HEK293 (cell line): Measurements from ENCODE around the gene TMEM176B.

Source experiments
- CTCF ChIA-PET: fragments of 350-600 bp; formaldehyde crosslinking; extraction: SDS; loops from one replicate; lab custom pipeline; 2021; ENCODE audit warnings: antibody characterized with exemption; lab: Yijun Ruan, JAX
- POLR2A ChIA-PET: fragments of 300-600 bp; formaldehyde crosslinking; extraction: SDS; loops from one replicate; lab custom pipeline; 2020; ENCODE audit warnings: antibody characterized with exemption, inconsistent platforms; lab: Yijun Ruan, JAX
- H3K27ac ChIP-seq: fragments of 200-500 bp; sonication (Bioruptor generic); 2 replicates; pipeline ENCODE4 v1.5.1; 2014; ENCODE audit warnings: low read depth, low read length, control low read depth, inconsistent platforms; ENCODE audit errors: extremely low read depth
- H3K36me3 ChIP-seq, 2 experiments: fragments of 200-500 bp in 1 of 2; sonication (Bioruptor generic) in 1 of 2; 1 replicate in 1 of 2; 2 replicates in 1 of 2; pipeline ENCODE4 v1.5.1; 2014 to 2017; ENCODE audit warnings: inconsistent platforms in 2 of 2, low read length in 2 of 2; ENCODE audit not compliant: control insufficient read depth in 2 of 2, insufficient read depth in 1 of 2
- H3K4me1 ChIP-seq: fragments of 200-500 bp; sonication (Bioruptor generic); 2 replicates; pipeline ENCODE4 v1.5.1; 2014; ENCODE audit warnings: mild to moderate bottlenecking, low read length, inconsistent platforms; ENCODE audit not compliant: control insufficient read depth, insufficient read depth
- H3K4me3 ChIP-seq: 2 replicates; pipeline ENCODE4 v1.5.1; 2011; ENCODE audit warnings: low read depth, mild to moderate bottlenecking, control low read depth, low read length, moderate library complexity
- H3K9me3 ChIP-seq: fragments of 200-500 bp; sonication (Bioruptor generic); 2 replicates; pipeline ENCODE4 v1.5.1; 2014; ENCODE audit warnings: low read depth, low read length, inconsistent platforms; ENCODE audit not compliant: control insufficient read depth, insufficient read depth
- ATF2 ChIP-seq: fragments of 450-650 bp; formaldehyde crosslinking; IDR thresholded peaks from 2 replicates; pipeline ENCODE4 v1.5.1; 2016; ENCODE audit warnings: missing biosample characterization, missing genetic modification characterization, low read depth
- FEZF1 ChIP-seq: fragments of 450-650 bp; formaldehyde crosslinking; IDR thresholded peaks from 2 replicates; pipeline ENCODE4 v1.5.1; 2016; ENCODE audit warnings: missing biosample characterization, missing genetic modification characterization
- MEIS1 ChIP-seq: sonication (generic); formaldehyde crosslinking; IDR thresholded peaks from 2 replicates; pipeline ENCODE4 v1.8.1; 2022; ENCODE audit warnings: missing genetic modification reagents, mild to moderate bottlenecking, borderline replicate concordance
- OVOL3 ChIP-seq: fragments of 450-650 bp; formaldehyde crosslinking; IDR thresholded peaks from 2 replicates; pipeline ENCODE4 v1.5.1; 2016; ENCODE audit warnings: missing biosample characterization, missing genetic modification characterization
- PRDM1 ChIP-seq: fragments of 450-650 bp; formaldehyde crosslinking; IDR thresholded peaks from 2 replicates; pipeline ENCODE4; 2016; ENCODE audit warnings: missing biosample characterization, missing genetic modification characterization
- YY1 ChIP-seq: fragments of 450-650 bp; formaldehyde crosslinking; IDR thresholded peaks from 2 replicates; pipeline ENCODE4 v1.5.1; 2018; ENCODE audit warnings: missing biosample characterization, missing genetic modification characterization
- YY2 ChIP-seq: fragments of 450-650 bp; formaldehyde crosslinking; IDR thresholded peaks from 2 replicates; pipeline ENCODE4 v1.5.1; 2016; ENCODE audit warnings: missing biosample characterization, missing genetic modification characterization
- ZBTB20 ChIP-seq: fragments of 450-650 bp; formaldehyde crosslinking; IDR thresholded peaks from 2 replicates; pipeline ENCODE4 v1.5.1; 2016; ENCODE audit warnings: missing biosample characterization, missing genetic modification characterization
- ZBTB21 ChIP-seq: fragments of 450-650 bp; formaldehyde crosslinking; IDR thresholded peaks from 2 replicates; pipeline ENCODE4 v1.5.1; 2017; ENCODE audit warnings: missing biosample characterization, missing genetic modification characterization
- ZFP3 ChIP-seq: fragments of 450-650 bp; formaldehyde crosslinking; IDR thresholded peaks from 2 replicates; pipeline ENCODE4 v1.5.1; 2016; ENCODE audit warnings: low read depth, missing biosample characterization, missing genetic modification characterization
- ZIC2 ChIP-seq: fragments of 450-650 bp; formaldehyde crosslinking; IDR thresholded peaks from 2 replicates; pipeline ENCODE4 v1.5.1; 2016; ENCODE audit warnings: missing biosample characterization, missing genetic modification characterization
- ZNF112 ChIP-seq: fragments of 450-650 bp; formaldehyde crosslinking; IDR thresholded peaks from 2 replicates; pipeline ENCODE4 v1.5.0; 2017; ENCODE audit warnings: missing biosample characterization, missing genetic modification characterization
- ZNF138 ChIP-seq: fragments of 450-650 bp; formaldehyde crosslinking; IDR thresholded peaks from 2 replicates; pipeline ENCODE4 v1.5.1; 2016; ENCODE audit warnings: missing biosample characterization, missing genetic modification characterization, borderline replicate concordance
- ZNF140 ChIP-seq: fragments of 450-650 bp; formaldehyde crosslinking; IDR thresholded peaks from 2 replicates; pipeline ENCODE4 v1.5.1; 2016; ENCODE audit warnings: missing biosample characterization, missing genetic modification characterization
- ZNF169 ChIP-seq: fragments of 450-650 bp; formaldehyde crosslinking; IDR thresholded peaks from 2 replicates; pipeline ENCODE4 v1.5.1; 2016; ENCODE audit warnings: missing biosample characterization, missing genetic modification characterization
- ZNF221 ChIP-seq: fragments of 450-650 bp; formaldehyde crosslinking; IDR thresholded peaks from 2 replicates; pipeline ENCODE4 v1.5.1; 2017; ENCODE audit warnings: missing biosample characterization, missing genetic modification characterization, borderline replicate concordance
- ZNF23 ChIP-seq: fragments of 450-650 bp; formaldehyde crosslinking; IDR thresholded peaks from 2 replicates; pipeline ENCODE4 v1.5.1; 2016; ENCODE audit warnings: missing biosample characterization, missing genetic modification characterization, borderline replicate concordance
- ZNF335 ChIP-seq: fragments of 450-650 bp; formaldehyde crosslinking; conservative IDR thresholded peaks from 2 replicates; pipeline ENCODE4 v1.5.1; 2016; ENCODE audit warnings: missing biosample characterization, missing genetic modification characterization
- ZNF366 ChIP-seq: fragments of 450-650 bp; formaldehyde crosslinking; conservative IDR thresholded peaks from 2 replicates; pipeline ENCODE4 v1.5.1; 2016; ENCODE audit warnings: missing biosample characterization, missing genetic modification characterization
- ZNF426 ChIP-seq: fragments of 450-650 bp; formaldehyde crosslinking; IDR thresholded peaks from 2 replicates; pipeline ENCODE4 v1.5.1; 2017; ENCODE audit warnings: missing biosample characterization, missing genetic modification characterization, mild to moderate bottlenecking, inconsistent platforms, moderate library complexity
- ZNF473 ChIP-seq: fragments of 450-650 bp; formaldehyde crosslinking; IDR thresholded peaks from 2 replicates; pipeline ENCODE4 v1.5.1; 2017; ENCODE audit warnings: missing biosample characterization, missing genetic modification characterization
- ZNF560 ChIP-seq: fragments of 450-650 bp; formaldehyde crosslinking; IDR thresholded peaks from 2 replicates; pipeline ENCODE4 v1.5.1; 2017; ENCODE audit warnings: missing biosample characterization, missing genetic modification characterization, borderline replicate concordance
- ZNF610 ChIP-seq: fragments of 450-650 bp; formaldehyde crosslinking; IDR thresholded peaks from 2 replicates; pipeline ENCODE4 v1.5.1; 2016; ENCODE audit warnings: missing biosample characterization, missing genetic modification characterization, borderline replicate concordance
- ZNF792 ChIP-seq: fragments of 450-650 bp; formaldehyde crosslinking; IDR thresholded peaks from 2 replicates; pipeline ENCODE4 v1.5.1; 2016; ENCODE audit warnings: missing biosample characterization, missing genetic modification characterization
- ZNF843 ChIP-seq: fragments of 450-650 bp; formaldehyde crosslinking; IDR thresholded peaks from 2 replicates; pipeline ENCODE4 v1.5.1; 2016; ENCODE audit warnings: missing biosample characterization, missing genetic modification characterization
- TF ChIP-seq, protein P1 (sequence below): fragments of 450-650 bp; formaldehyde crosslinking; optimal IDR thresholded peaks from 2 replicates; pipeline ENCODE3; 2016; ENCODE audit warnings: missing biosample characterization, mild to moderate bottlenecking, missing genetic modification characterization
- TF ChIP-seq, protein P2 (sequence below): fragments of 450-650 bp; IDR thresholded peaks from 2 replicates; pipeline ENCODE4 v1.5.1; 2018; ENCODE audit warnings: missing biosample characterization, mild to moderate bottlenecking, missing genetic modification characterization
- TF ChIP-seq, protein P3 (sequence below): fragments of 450-650 bp; formaldehyde crosslinking; IDR thresholded peaks from 2 replicates; pipeline ENCODE4; 2016; ENCODE audit warnings: missing biosample characterization, missing genetic modification characterization
- TF ChIP-seq, protein P4 (sequence below): fragments of 450-650 bp; formaldehyde crosslinking; IDR thresholded peaks from 2 replicates; pipeline ENCODE4 v1.5.1; 2016; ENCODE audit warnings: missing biosample characterization, missing genetic modification characterization
- TF ChIP-seq, protein P5 (sequence below): fragments of 450-650 bp; formaldehyde crosslinking; IDR thresholded peaks from 2 replicates; pipeline ENCODE4 v1.5.1; 2016; ENCODE audit warnings: missing biosample characterization, missing genetic modification characterization

Gene TMEM176B

DNA sequence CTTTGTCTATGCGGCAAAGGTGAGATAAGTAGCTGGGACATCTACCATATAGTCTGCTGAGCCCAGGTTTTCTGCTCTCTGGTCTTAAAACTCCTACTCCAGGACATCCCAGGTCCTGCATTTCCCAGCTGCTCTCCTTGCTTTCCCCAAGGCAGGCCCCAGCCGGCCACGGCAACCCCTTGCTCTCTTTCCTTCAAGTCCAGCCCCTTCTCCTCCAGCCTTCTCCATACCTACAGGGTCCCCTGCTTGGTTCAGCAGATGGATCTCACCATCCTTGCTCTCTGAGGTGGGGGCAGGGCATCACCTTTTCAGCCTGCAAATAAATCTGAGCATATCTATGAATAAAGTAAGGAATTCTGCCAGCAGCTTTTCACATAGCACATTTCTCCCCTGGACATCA lies 54.3 kb downstream of the TMEM176B start:
- ChIA-PET POLR2A (no interaction called here), CTCF (interaction anchor here (0.6 kb wide), 1 partner anchor 19 kb away, joined by 4 read pairs; no protein-coding TSS in a partner anchor)
- no peak overlapping the region for H3K27ac ChIP-seq

DNA sequence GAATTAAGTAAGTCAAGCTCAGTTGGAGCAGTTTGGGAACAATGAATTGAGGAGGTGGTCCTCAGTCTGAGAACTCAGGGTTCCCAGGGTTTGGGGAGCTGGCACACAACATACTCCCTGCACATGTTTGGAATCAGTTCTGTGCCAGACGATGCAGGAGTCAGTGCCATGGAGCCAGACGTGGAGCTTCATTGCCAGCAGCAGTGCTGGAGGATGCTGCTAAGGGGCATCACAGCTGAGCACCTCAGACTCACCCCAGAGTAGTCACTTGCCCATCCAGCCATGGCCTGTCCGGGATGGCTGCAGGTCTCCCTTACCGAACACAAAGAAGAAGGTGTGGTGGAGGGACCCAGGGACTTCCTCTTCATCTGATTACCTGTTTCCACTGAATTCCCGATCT lies 55.1 kb downstream of the TMEM176B start:
- ChIA-PET CTCF (no interaction called here), POLR2A (no interaction called here)
- Histone ChIP-seq H3K9me3 (no peaks in the 10 kb centered on the region), H3K36me3 (no peaks in the 10 kb centered on the region), H3K4me1 (no peaks in the 10 kb centered on the region), H3K27ac (no peak overlapping the region), H3K4me3 (no peak overlapping the region)
- TF ChIP-seq PRDM1 (no peak), ZFP3 (tag by site-specific recombination) (no peak), ZNF560 (tag by site-specific recombination) (no peak), ZNF221 (tag by site-specific recombination) (no peak), ZNF169 (tag by site-specific recombination) (no peak), YY1 (tag by site-specific recombination) (no peak), ZNF610 (tag by site-specific recombination) (no peak), ZNF112 (no peak), ZBTB20 (tag by site-specific recombination) (no peak), ZBTB21 (tag by site-specific recombination) (no peak), ZNF335 (tag by site-specific recombination) (no peak), MEIS1 (CRISPR knock-in tag) (no peak), ZNF23 (tag by site-specific recombination) (no peak), ZNF138 (tag by site-specific recombination) (no peak), YY2 (tag by site-specific recombination) (no peak)
- TF ChIP-seq, protein P1, sequence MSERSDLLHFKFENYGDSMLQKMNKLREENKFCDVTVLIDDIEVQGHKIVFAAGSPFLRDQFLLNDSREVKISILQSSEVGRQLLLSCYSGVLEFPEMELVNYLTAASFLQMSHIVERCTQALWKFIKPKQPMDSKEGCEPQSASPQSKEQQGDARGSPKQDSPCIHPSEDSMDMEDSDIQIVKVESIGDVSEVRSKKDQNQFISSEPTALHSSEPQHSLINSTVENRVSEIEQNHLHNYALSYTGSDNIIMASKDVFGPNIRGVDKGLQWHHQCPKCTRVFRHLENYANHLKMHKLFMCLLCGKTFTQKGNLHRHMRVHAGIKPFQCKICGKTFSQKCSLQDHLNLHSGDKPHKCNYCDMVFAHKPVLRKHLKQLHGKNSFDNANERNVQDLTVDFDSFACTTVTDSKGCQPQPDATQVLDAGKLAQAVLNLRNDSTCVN (tag by site-specific recombination): no peak
- TF ChIP-seq, protein P2, sequence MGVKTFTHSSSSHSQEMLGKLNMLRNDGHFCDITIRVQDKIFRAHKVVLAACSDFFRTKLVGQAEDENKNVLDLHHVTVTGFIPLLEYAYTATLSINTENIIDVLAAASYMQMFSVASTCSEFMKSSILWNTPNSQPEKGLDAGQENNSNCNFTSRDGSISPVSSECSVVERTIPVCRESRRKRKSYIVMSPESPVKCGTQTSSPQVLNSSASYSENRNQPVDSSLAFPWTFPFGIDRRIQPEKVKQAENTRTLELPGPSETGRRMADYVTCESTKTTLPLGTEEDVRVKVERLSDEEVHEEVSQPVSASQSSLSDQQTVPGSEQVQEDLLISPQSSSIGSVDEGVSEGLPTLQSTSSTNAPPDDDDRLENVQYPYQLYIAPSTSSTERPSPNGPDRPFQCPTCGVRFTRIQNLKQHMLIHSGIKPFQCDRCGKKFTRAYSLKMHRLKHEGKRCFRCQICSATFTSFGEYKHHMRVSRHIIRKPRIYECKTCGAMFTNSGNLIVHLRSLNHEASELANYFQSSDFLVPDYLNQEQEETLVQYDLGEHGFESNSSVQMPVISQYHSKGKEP (tag by site-specific recombination): no peak
- TF ChIP-seq, protein P3, sequence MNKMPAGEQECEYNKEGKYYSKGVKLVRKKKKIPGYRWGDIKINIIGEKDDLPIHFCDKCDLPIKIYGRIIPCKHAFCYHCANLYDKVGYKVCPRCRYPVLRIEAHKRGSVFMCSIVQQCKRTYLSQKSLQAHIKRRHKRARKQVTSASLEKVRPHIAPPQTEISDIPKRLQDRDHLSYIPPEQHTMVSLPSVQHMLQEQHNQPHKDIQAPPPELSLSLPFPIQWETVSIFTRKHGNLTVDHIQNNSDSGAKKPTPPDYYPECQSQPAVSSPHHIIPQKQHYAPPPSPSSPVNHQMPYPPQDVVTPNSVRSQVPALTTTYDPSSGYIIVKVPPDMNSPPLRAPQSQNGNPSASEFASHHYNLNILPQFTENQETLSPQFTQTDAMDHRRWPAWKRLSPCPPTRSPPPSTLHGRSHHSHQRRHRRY (tag by site-specific recombination): no peak
- TF ChIP-seq, protein P4, sequence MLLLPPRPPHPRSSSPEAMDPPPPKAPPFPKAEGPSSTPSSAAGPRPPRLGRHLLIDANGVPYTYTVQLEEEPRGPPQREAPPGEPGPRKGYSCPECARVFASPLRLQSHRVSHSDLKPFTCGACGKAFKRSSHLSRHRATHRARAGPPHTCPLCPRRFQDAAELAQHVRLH: no peak

More for the DNA sequence above, 54.3 kb downstream of the TMEM176B start:
- Histone ChIP-seq H3K4me3 (no peak overlapping the region), H3K9me3 (no peaks in the 10 kb centered on the region), H3K4me1 (no peaks in the 10 kb centered on the region), H3K36me3 (no peaks in the 10 kb centered on the region)
- TF ChIP-seq ZNF169 (tag by site-specific recombination) (no peak), ZNF426 (tag by site-specific recombination) (no peak), ZNF843 (tag by site-specific recombination) (no peak), ZNF23 (tag by site-specific recombination) (no peak), FEZF1 (tag by site-specific recombination) (no peak), ZNF140 (tag by site-specific recombination) (no peak), ZNF792 (no peak), ZNF366 (no peak), ATF2 (tag by site-specific recombination) (no peak), ZIC2 (tag by site-specific recombination) (no peak), OVOL3 (tag by site-specific recombination) (no peak), ZNF473 (tag by site-specific recombination) (no peak), ZNF335 (tag by site-specific recombination) (no peak)
- TF ChIP-seq, protein P3 (tag by site-specific recombination): no peak
- TF ChIP-seq, protein P5, sequence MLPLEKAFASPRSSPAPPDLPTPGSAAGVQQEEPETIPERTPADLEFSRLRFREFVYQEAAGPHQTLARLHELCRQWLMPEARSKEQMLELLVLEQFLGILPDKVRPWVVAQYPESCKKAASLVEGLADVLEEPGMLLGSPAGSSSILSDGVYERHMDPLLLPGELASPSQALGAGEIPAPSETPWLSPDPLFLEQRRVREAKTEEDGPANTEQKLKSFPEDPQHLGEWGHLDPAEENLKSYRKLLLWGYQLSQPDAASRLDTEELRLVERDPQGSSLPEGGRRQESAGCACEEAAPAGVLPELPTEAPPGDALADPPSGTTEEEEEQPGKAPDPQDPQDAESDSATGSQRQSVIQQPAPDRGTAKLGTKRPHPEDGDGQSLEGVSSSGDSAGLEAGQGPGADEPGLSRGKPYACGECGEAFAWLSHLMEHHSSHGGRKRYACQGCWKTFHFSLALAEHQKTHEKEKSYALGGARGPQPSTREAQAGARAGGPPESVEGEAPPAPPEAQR: no peak
